ES-I3 (cell line): ENCODE measurements around the gene CASS4.
"Not testable (repeated sequence)": the region's sequence is repeated elsewhere in the genome, so short reads cannot be mapped to it uniquely, and the experiment has no call there.

Experiments
- H3K36me3 ChIP-seq: 2 replicates; pipeline ENCODE4 v1.6.1; 2013; ENCODE audit warnings: mild to moderate bottlenecking, low read length, control low read depth, moderate library complexity; ENCODE audit not compliant: insufficient read depth
- H3K4me1 ChIP-seq: 2 replicates; pipeline ENCODE4 v1.6.1; 2013; ENCODE audit warnings: mild to moderate bottlenecking, control low read depth, low read length; ENCODE audit not compliant: insufficient read depth
- H3K9ac ChIP-seq: 2 replicates; pipeline ENCODE4 v1.6.1; 2013; ENCODE audit warnings: low read depth, mild to moderate bottlenecking, low read length, moderate library complexity
- H3K9me3 ChIP-seq: 2 replicates; pipeline ENCODE4 v1.6.1; 2013; ENCODE audit warnings: mild to moderate bottlenecking, low read length, moderate library complexity; ENCODE audit not compliant: control insufficient read depth, insufficient read depth

The CASS4 gene

GRCh38 chr20:56405356-56405755 lies 6.7 kb upstream of the CASS4 start:
- not testable (repeated sequence) for H3K9ac ChIP-seq, H3K9me3 ChIP-seq, H3K4me1 ChIP-seq
- peaks cover 45% of the 10 kb centered on the region for H3K36me3 ChIP-seq

- peaks cover 33% of the 10 kb centered on the region for H3K36me3 ChIP-seq
- no peak overlapping the region for H3K9ac ChIP-seq
- H3K9me3 ChIP-seq = no peaks in the 10 kb centered on the region
- no peaks in the 10 kb centered on the region for H3K4me1 ChIP-seq
Observed at GRCh38 chr20:56406910-56407309, 5.2 kb upstream of the CASS4 start.

GRCh38 chr20:56409521-56409920 lies 2.5 kb upstream of the CASS4 start:
- Histone ChIP-seq H3K9me3 (no peaks in the 10 kb centered on the region), H3K9ac (no peak overlapping the region), H3K4me1 (no peaks in the 10 kb centered on the region), H3K36me3 (peaks cover 25% of the 10 kb centered on the region)

DNA sequence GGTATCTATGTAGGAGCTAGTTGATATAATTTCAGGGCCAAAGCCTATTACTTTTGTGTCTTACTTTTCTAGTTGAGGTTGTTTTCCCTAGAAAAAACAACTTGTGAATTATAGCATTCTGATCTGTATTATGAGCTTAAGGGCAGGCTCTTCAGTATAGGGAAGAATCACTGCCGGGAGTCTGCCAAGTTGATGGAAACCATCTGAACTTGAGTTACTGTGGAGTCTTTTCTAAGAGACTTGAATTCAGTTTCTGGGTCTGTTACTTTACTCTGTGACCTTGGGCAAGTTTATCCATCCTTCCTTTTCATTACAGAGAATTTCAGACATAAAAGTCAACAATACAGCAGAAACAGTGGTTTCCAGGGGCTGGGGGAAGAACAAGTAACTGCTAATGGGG lies 2.1 kb upstream of the CASS4 start:
- Histone ChIP-seq H3K4me1 (no peaks in the 10 kb centered on the region), H3K9ac (no peak overlapping the region), H3K36me3 (peaks cover 23% of the 10 kb centered on the region), H3K9me3 (no peaks in the 10 kb centered on the region)

DNA sequence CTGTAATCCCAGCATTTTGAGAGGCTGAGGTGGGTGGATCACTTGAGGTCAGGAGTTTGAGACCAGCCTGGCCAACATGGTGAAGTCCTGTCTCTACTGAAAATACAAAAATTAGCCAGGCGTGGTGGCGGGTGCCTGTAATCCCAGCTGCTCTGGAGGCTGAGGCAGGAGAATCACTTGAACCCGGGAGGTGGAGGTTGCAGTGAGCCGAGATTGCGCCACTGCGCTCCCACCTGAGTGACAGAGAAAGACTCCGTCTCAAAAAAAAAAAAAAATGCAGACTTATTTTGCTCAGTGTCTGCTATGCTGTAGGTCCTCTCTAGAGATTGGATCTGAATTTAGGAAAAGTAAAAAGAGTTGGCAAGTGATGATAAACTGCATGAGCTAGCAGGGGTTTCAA lies 773 bp upstream of the CASS4 start:
- H3K9me3 ChIP-seq, H3K9ac ChIP-seq, H3K4me1 ChIP-seq: not testable (repeated sequence)
- peaks cover 13% of the 10 kb centered on the region for H3K36me3 ChIP-seq

- Histone ChIP-seq H3K9ac (no peak overlapping the region), H3K4me1 (no peaks in the 10 kb centered on the region), H3K9me3 (no peaks in the 10 kb centered on the region), H3K36me3 (peaks cover 6% of the 10 kb centered on the region)
Observed at GRCh38 chr20:56412473-56412790, 372 bp downstream of the CASS4 start.

- Histone ChIP-seq H3K4me1 (no peaks in the 10 kb centered on the region), H3K9ac (no peak overlapping the region), H3K9me3 (no peaks in the 10 kb centered on the region), H3K36me3 (peaks cover 1% of the 10 kb centered on the region; the same call in 1 of the 2 replicates)
Observed at GRCh38 chr20:56412949-56413348, 889 bp downstream of the CASS4 start.

DNA sequence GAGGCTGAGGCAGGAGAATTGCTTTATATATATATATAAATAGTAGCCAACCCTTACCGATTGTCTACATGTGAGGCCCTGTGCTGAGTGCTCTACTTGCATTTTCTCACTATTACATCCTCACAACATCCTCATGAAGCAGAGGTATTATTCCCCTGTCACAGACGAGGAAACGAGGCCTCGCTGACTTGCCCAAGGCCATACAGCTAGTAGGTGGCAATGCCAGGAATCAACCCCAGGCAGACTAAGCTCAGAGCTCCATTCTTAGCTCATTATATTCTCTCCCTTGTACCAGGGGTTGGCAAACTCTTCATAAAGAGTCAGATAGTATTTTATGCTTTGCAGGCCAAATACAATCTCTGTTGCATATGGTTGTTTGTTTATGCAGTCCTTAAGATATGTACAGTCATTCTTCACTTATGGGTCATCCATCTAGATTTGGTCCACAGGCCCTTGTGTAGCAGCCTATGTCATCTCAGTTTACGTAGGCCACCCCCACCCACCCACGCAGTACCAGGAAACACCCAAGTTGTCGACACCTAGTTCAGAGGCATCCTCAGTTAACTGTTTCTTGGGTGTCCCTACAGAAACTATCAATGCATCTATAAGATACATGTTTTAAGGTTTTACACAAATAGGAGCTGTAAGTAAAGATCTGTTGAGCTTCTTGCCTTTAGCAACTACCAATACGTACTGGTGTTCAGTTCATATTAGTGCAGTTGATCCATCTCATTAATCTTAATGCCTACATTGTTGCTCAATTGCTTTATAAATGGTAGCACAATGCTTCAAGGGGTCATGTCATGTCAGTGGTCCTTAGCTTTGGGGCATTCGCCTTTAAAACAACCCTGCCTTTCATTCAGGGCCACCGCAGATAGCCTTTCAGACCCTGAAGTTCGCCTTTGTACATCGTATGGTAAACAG lies 3.0 kb downstream of the CASS4 start:
- H3K9me3 ChIP-seq = no peaks in the 10 kb centered on the region
- 0 out of 2 replicates have a peak, but pooled peaks cover 6% of the 10 kb centered on the region for H3K4me1 ChIP-seq
- H3K36me3 ChIP-seq = no peaks in the 10 kb centered on the region
- no peak overlapping the region for H3K9ac ChIP-seq

DNA sequence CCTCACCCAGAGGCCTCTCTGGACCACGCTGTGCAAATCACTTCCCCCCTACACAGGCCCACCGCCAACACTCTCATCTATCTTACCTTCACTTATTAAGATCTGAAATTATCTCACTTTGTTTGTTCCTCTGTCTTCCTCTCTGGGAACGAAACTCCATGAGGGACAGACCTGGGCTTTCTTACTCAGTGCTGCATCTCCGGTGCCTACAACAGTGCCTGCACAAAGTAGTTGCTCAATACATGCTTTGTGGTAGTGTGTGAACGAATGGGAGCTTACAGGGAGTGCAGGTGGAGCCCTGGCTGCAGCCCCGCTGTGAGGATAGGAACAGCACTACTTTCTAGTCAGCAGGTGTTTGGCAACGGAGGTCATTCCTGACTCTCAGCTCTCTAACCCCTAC lies 5.3 kb downstream of the CASS4 start:
- Histone ChIP-seq H3K9ac (no peak overlapping the region), H3K4me1 (peaks cover 12% of the 10 kb centered on the region; the same call in 1 of the 2 replicates), H3K36me3 (no peaks in the 10 kb centered on the region), H3K9me3 (no peaks in the 10 kb centered on the region)

- Histone ChIP-seq H3K9ac (no peak overlapping the region), H3K36me3 (no peaks in the 10 kb centered on the region), H3K4me1 (peaks cover 12% of the 10 kb centered on the region; the same call in 1 of the 2 replicates), H3K9me3 (no peaks in the 10 kb centered on the region)
Observed at GRCh38 chr20:56417911-56418310, 5.9 kb downstream of the CASS4 start.

- Histone ChIP-seq H3K4me1 (peaks cover 12% of the 10 kb centered on the region; the same call in 1 of the 2 replicates), H3K9ac (no peak overlapping the region), H3K9me3 (no peaks in the 10 kb centered on the region), H3K36me3 (no peaks in the 10 kb centered on the region)
Observed at GRCh38 chr20:56418385-56418861, 6.4 kb downstream of the CASS4 start.

GRCh38 chr20:56420028-56420427 lies 8.0 kb downstream of the CASS4 start:
- no peak overlapping the region for H3K9ac ChIP-seq
- H3K9me3 ChIP-seq = no peaks in the 10 kb centered on the region
- no peaks in the 10 kb centered on the region for H3K36me3 ChIP-seq
- H3K4me1 ChIP-seq = peaks cover 12% of the 10 kb centered on the region; the same call in 1 of the 2 replicates

DNA sequence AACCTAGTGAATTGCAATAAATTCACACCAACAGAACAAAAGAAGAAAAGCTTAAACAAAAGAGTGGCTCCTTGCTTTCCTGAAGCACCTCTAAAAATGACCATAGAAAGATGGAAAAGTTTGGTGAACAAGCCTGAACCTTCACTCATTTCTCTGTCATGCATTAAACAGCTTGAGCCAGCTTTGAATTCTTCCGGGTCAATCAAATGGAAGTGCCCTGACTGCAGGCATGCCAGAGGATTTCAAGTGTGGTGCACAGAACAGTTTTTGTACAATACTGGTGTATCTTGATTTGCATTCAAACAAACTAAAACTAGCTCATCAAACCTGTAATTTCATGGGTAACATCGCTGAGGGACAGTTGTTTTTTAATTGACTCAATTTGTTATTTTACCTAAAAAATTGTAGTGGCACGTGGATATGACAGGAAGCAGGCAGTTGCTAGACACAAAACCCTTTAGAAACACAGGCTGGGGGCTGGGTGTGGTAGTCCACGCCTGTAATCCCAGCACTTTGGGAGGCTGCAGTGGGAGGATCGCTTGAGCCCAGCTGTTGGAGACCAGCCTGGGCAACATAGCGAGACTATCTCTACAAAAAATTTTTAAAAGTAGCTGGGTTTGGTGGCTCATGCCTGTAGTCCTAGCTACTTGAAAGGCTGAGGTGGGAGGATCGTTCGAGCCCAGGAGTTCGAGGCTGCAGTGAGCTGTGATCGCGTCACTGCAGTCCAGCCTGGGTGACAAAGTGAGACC lies 9.1 kb downstream of the CASS4 start:
- Histone ChIP-seq H3K36me3 (no peaks in the 10 kb centered on the region), H3K9ac (no peak overlapping the region), H3K4me1 (peaks cover 12% of the 10 kb centered on the region; the same call in 1 of the 2 replicates), H3K9me3 (no peaks in the 10 kb centered on the region)

DNA sequence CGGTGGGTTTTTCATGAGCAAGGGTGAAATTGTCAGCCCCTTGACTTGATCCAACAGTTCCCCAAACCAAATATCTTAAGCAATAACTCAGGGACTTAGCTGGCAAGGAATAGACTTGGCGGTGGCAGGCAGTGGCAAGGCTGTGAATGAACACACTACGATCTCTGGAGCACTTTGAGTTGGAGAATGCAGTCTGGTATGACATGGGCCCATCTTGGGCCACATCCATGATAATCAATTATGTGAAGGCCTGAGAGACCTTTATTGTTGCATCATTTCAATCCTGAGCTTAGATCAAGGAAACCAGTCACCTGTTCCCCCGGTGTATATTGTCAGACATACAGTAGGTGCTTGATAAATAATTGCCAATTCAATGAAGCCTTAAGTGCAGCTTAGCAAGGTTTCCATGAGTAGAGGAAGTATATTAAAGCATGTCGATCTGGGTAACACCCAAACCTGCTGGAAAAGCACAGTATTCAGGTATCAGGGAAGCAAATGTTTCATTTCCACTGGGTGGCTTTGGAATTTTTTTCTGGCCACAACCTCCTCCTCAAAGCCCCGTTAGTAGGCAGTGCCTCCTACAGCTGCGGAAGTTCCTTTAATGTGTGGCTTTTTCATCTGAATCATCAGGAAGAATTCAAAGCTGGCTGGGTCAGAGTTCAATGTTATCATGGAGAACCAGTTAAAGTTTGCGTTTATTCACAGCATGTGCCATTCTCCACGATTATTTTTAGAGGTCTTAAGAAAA lies 10.2 kb downstream of the CASS4 start:
- Histone ChIP-seq H3K4me1 (peaks cover 12% of the 10 kb centered on the region; the same call in 1 of the 2 replicates), H3K9me3 (no peaks in the 10 kb centered on the region), H3K36me3 (no peaks in the 10 kb centered on the region), H3K9ac (no peak overlapping the region)
